Measurements from ENCODE around the gene CALML4. TPM values are rescaled to one million over a fixed set of nuclear protein-coding genes. Genes with fewer than 3 reads are reported as not detected.

The CALML4 gene
- polyA plus RNA-seq, 1 experiment = 1.6 TPM

- H3K27ac ChIP-seq (ENCODE audit: low read depth, low read length) = no peak overlapping the region
- CTCF ChIA-PET = interaction anchor here (0.7 to 1.3 kb wide), 2 partner anchors 11 to 20 kb away, joined by 3 to 4 read pairs; no protein-coding TSS in a partner anchor
- TF ChIP-seq, protein P1, sequence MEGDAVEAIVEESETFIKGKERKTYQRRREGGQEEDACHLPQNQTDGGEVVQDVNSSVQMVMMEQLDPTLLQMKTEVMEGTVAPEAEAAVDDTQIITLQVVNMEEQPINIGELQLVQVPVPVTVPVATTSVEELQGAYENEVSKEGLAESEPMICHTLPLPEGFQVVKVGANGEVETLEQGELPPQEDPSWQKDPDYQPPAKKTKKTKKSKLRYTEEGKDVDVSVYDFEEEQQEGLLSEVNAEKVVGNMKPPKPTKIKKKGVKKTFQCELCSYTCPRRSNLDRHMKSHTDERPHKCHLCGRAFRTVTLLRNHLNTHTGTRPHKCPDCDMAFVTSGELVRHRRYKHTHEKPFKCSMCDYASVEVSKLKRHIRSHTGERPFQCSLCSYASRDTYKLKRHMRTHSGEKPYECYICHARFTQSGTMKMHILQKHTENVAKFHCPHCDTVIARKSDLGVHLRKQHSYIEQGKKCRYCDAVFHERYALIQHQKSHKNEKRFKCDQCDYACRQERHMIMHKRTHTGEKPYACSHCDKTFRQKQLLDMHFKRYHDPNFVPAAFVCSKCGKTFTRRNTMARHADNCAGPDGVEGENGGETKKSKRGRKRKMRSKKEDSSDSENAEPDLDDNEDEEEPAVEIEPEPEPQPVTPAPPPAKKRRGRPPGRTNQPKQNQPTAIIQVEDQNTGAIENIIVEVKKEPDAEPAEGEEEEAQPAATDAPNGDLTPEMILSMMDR (IDR thresholded peaks at IDR 0.05; ENCODE audit: low read depth, low read length) = no peak
These were observed 4.9 kb downstream of the CALML4 start for GRCh38 chr15:68200016-68200861.

GRCh38 chr15:68199340-68199739 is 5.8 kb downstream of the CALML4 start:
- POLR2A ChIA-PET = no interaction called here
- no peak for DNase-seq (ENCODE audit: low read depth, low spot score)
- CTCF ChIA-PET = no interaction called here
- H3K4me3 ChIP-seq (ENCODE audit: low read depth, low read length) = no peak overlapping the region
- H3K9me3 ChIP-seq (ENCODE audit: control insufficient read depth, insufficient read depth, low read length) = no peaks in the 10 kb centered on the region
- no peak overlapping the region for H3K27ac ChIP-seq (ENCODE audit: low read depth, low read length)
- H3K27me3 ChIP-seq (ENCODE audit: control insufficient read depth, insufficient read depth, low read length) = no peaks in the 10 kb centered on the region
- TF ChIP-seq, protein P1 (IDR thresholded peaks at IDR 0.05; ENCODE audit: low read depth, low read length) = no peak

More at GRCh38 chr15:68200016-68200861, 4.9 kb downstream of the CALML4 start:
- DNase-seq (ENCODE audit: low read depth, low spot score) = no peak
- Histone ChIP-seq H3K9me3 (ENCODE audit: control insufficient read depth, insufficient read depth, low read length) (no peaks in the 10 kb centered on the region), H3K4me3 (ENCODE audit: low read depth, low read length) (no peak overlapping the region), H3K27me3 (ENCODE audit: control insufficient read depth, insufficient read depth, low read length) (no peaks in the 10 kb centered on the region)
- POLR2A ChIA-PET = no interaction called here

DNA sequence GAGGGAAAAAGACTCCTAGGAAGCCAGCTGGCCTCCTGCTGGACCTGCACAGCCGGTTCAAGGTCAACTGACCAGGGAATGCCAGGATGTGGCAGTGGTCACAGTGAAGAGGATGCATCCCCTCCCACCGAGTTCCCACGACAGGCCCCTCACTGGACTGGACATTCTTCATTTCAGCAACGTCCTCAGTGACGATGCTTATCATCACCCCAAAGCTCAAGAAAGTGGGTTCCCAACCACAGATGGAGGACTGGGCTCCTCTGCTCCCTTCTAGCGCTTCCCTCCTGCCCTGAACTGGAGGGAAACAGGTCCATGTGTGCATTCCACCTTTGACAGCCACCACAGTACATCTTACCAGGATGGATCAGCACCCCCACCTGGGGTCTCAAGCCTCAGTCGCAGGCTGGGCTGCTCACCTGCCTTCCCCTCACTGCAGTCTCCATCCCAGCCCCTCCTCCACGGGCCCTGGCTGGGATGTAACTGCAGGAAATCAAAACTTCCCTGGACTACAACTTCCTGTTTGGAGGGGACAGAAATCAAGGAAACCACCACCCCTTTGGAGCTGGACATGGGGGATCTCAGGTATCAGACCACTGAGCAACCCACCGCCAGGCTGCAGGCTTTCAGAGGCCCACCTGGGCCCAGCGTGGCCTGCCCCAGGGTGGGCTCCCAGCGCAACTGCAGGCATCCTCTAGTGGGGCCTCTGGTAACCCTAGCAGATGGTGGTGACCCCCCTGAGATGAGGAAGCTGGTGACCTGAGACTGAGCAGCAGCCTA is 7.3 kb downstream of the CALML4 start:
- ChIA-PET POLR2A (no interaction called here), CTCF (interaction anchor here (0.9 kb wide), 1 partner anchor 336 kb away, joined by 4 read pairs; no protein-coding TSS in a partner anchor)
- TF ChIP-seq, protein P1 (IDR thresholded peaks at IDR 0.05; ENCODE audit: low read depth, low read length) = no peak
- Histone ChIP-seq H3K9me3 (ENCODE audit: control insufficient read depth, insufficient read depth, low read length) (no peaks in the 10 kb centered on the region), H3K27ac (ENCODE audit: low read depth, low read length) (no peak overlapping the region), H3K4me3 (ENCODE audit: low read depth, low read length) (no peak overlapping the region), H3K27me3 (ENCODE audit: control insufficient read depth, insufficient read depth, low read length) (no peaks in the 10 kb centered on the region)
- DNase-seq (ENCODE audit: low read depth, low spot score) = no peak

DNA sequence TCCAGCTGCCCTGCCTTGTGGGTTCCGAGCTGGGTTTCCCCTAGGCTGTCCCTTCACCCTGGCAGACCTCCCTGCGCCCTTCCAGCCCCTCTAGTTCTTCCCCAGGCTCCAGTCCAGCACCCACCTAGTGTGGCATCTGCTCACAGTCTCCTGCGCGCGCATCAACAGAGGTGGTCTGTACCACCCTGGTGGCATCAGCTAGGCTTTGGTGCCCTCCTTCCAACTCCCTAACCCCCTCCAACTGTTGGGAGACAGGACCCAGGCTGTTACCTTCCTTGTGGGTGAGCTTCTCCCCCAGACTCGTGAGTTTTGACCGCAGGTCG is 8.0 kb downstream of the CALML4 start:
- Histone ChIP-seq H3K9me3 (ENCODE audit: control insufficient read depth, insufficient read depth, low read length) (no peaks in the 10 kb centered on the region), H3K27me3 (ENCODE audit: control insufficient read depth, insufficient read depth, low read length) (no peaks in the 10 kb centered on the region), H3K27ac (ENCODE audit: low read depth, low read length) (no peak overlapping the region), H3K4me3 (ENCODE audit: low read depth, low read length) (no peak overlapping the region)
- POLR2A ChIA-PET = no interaction called here
- CTCF ChIA-PET = interaction anchor here (0.9 kb wide), 1 partner anchor 336 kb away, joined by 4 read pairs; no protein-coding TSS in a partner anchor
- TF ChIP-seq, protein P1 (IDR thresholded peaks at IDR 0.05; ENCODE audit: low read depth, low read length) = no peak
- DNase-seq (ENCODE audit: low read depth, low spot score) = no peak
